ENCODE measurements around the gene GPR37L1.

GPR37L1 gene

GRCh38 chr1:202155478-202156021, 32.8 kb downstream of the GPR37L1 start:
- Histone ChIP-seq H3K9me3 (ENCODE audit: insufficient read depth, low read length) (no peaks in the 10 kb centered on the region), H3F3A (ENCODE audit: insufficient read depth) (no peaks in the 10 kb centered on the region; the same call in 1 of the 2 replicates), H3K27me3 (ENCODE audit: low read length) (no peaks in the 10 kb centered on the region), H3K4me2 (ENCODE audit: low read depth, low read length, poor library complexity, severe bottlenecking) (no peak overlapping the region), H3K9ac (ENCODE audit: low read length) (no peak overlapping the region), H3K4me3 (ENCODE audit: insufficient read depth, low read length, poor library complexity, severe bottlenecking) (no peak overlapping the region), H3K9me2 (replicated peaks; ENCODE audit: insufficient read depth, low read length) (no peaks in the 10 kb centered on the region), H3K36me3 (ENCODE audit: low read length) (no peaks in the 10 kb centered on the region), H3K27ac (ENCODE audit: low read depth, low read length) (no peak overlapping the region), H2AFZ (ENCODE audit: low read depth, low read length, severe bottlenecking) (no peak overlapping the region), H4K20me1 (ENCODE audit: low read depth, low read length) (no peaks in the 10 kb centered on the region), H3K79me2 (ENCODE audit: insufficient read depth, low read length) (peaks cover 10% of the 10 kb centered on the region; the same call in 1 of the 2 replicates)
- TF ChIP-seq CTCF (IDR thresholded peaks at IDR 0.05; ENCODE audit: insufficient read depth, low read length, poor library complexity, severe bottlenecking) (no peak), EZH2phosphoT487 (conservative IDR thresholded peaks at IDR 0.05; ENCODE audit: low read length) (no peak)

GRCh38 chr1:202156590-202156989, 33.9 kb downstream of the GPR37L1 start:
- Histone ChIP-seq H3K9ac (ENCODE audit: low read length) (no peak overlapping the region), H3K9me3 (ENCODE audit: insufficient read depth, low read length) (no peaks in the 10 kb centered on the region), H3K79me2 (ENCODE audit: insufficient read depth, low read length) (peaks cover 10% of the 10 kb centered on the region; the same call in 1 of the 2 replicates), H2AFZ (ENCODE audit: low read depth, low read length, severe bottlenecking) (no peak overlapping the region), H3K4me2 (ENCODE audit: low read depth, low read length, poor library complexity, severe bottlenecking) (no peak overlapping the region), H3K36me3 (ENCODE audit: low read length) (no peaks in the 10 kb centered on the region), H3K4me3 (ENCODE audit: insufficient read depth, low read length, poor library complexity, severe bottlenecking) (no peak overlapping the region), H3K9me2 (replicated peaks; ENCODE audit: insufficient read depth, low read length) (no peaks in the 10 kb centered on the region), H3K27me3 (ENCODE audit: low read length) (no peaks in the 10 kb centered on the region), H3K27ac (ENCODE audit: low read depth, low read length) (no peak overlapping the region), H4K20me1 (ENCODE audit: low read depth, low read length) (no peaks in the 10 kb centered on the region), H3F3A (ENCODE audit: insufficient read depth) (no peaks in the 10 kb centered on the region; the same call in 1 of the 2 replicates)
- TF ChIP-seq EZH2phosphoT487 (conservative IDR thresholded peaks at IDR 0.05; ENCODE audit: low read length) = no peak
- no peak for TF ChIP-seq CTCF (IDR thresholded peaks at IDR 0.05; ENCODE audit: insufficient read depth, low read length, poor library complexity, severe bottlenecking)

- H3K9me3 ChIP-seq (ENCODE audit: insufficient read depth, low read length) = no peaks in the 10 kb centered on the region
- no peaks in the 10 kb centered on the region for H3K9me2 ChIP-seq (replicated peaks; ENCODE audit: insufficient read depth, low read length)
- TF ChIP-seq EZH2phosphoT487 (conservative IDR thresholded peaks at IDR 0.05; ENCODE audit: low read length) (no peak), CTCF (IDR thresholded peaks at IDR 0.05; ENCODE audit: insufficient read depth, low read length, poor library complexity, severe bottlenecking) (no peak)
- no peak overlapping the region for H3K9ac ChIP-seq (ENCODE audit: low read length)
- no peaks in the 10 kb centered on the region for H4K20me1 ChIP-seq (ENCODE audit: low read depth, low read length)
- H3K4me2 ChIP-seq (ENCODE audit: low read depth, low read length, poor library complexity, severe bottlenecking) = no peak overlapping the region
- H3K27ac ChIP-seq (ENCODE audit: low read depth, low read length) = 0 out of 2 replicates have a peak overlapping the region, but pooled peaks have one; percentile 87
- no peaks in the 10 kb centered on the region for H3K27me3 ChIP-seq (ENCODE audit: low read length)
- H3K79me2 ChIP-seq (ENCODE audit: insufficient read depth, low read length) = peaks cover 10% of the 10 kb centered on the region; the same call in 1 of the 2 replicates
- H3K36me3 ChIP-seq (ENCODE audit: low read length) = no peaks in the 10 kb centered on the region
- no peak overlapping the region for H2AFZ ChIP-seq (ENCODE audit: low read depth, low read length, severe bottlenecking)
- H3F3A ChIP-seq (ENCODE audit: insufficient read depth) = no peaks in the 10 kb centered on the region; the same call in 1 of the 2 replicates
- no peak overlapping the region for H3K4me3 ChIP-seq (ENCODE audit: insufficient read depth, low read length, poor library complexity, severe bottlenecking)
These were observed 35.2 kb downstream of the GPR37L1 start for GRCh38 chr1:202157945-202158344.

Data from SU-DHL-6 (cell line).